KOPT-K1 (cell line): ENCODE measurements around the gene DAB1.
"Not testable (repeated sequence)": the region's sequence is repeated elsewhere in the genome, so short reads cannot be mapped to it uniquely, and the experiment has no call there.

Source experiments
- H3K27ac ChIP-seq: fragments of 200-600 bp; sonication (generic); 2 replicates; pipeline ENCODE4 v1.5.1; 2016; ENCODE audit warnings: antibody characterized with exemption, mild to moderate bottlenecking, low read depth, low read length; ENCODE audit not compliant: poor library complexity, severe bottlenecking
- H3K36me3 ChIP-seq: fragments of 200-600 bp; sonication (generic); 2 replicates; pipeline ENCODE4 v1.5.1; 2017; ENCODE audit warnings: antibody characterized with exemption, mild to moderate bottlenecking, low read length, moderate library complexity; ENCODE audit not compliant: insufficient read depth
- H3K9me3 ChIP-seq: fragments of 200-600 bp; sonication (generic); 2 replicates; pipeline ENCODE4 v1.5.1; 2017; ENCODE audit warnings: antibody characterized with exemption, low read length, mild to moderate bottlenecking; ENCODE audit not compliant: insufficient read depth, poor library complexity, severe bottlenecking

The DAB1 gene

DNA sequence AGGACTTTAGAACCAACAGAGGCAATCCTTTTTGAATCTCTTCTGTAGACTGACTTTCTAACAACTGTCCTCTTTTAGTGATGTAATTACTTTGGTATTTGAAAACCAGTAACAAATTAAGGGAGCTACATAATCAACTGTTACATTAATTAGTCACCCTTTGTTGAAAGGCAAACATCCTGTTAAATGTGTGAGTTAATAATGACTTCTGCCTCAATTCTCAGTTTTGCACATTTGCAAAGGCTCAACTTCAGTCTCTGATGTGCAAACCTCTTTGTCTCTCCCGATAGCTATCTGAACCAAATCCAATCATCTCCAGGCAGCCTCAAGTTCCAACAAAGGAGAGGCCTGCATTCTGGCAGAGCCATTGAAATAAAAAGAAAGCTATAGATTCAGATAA is 322.7 kb downstream of the DAB1 start:
- Histone ChIP-seq H3K9me3 (no peaks in the 10 kb centered on the region), H3K36me3 (no peaks in the 10 kb centered on the region), H3K27ac (no peak overlapping the region)

- Histone ChIP-seq H3K27ac (no peak overlapping the region), H3K9me3 (no peaks in the 10 kb centered on the region), H3K36me3 (no peaks in the 10 kb centered on the region)
These were observed 329.1 kb downstream of the DAB1 start for GRCh38 chr1:57094749-57095148.

DNA sequence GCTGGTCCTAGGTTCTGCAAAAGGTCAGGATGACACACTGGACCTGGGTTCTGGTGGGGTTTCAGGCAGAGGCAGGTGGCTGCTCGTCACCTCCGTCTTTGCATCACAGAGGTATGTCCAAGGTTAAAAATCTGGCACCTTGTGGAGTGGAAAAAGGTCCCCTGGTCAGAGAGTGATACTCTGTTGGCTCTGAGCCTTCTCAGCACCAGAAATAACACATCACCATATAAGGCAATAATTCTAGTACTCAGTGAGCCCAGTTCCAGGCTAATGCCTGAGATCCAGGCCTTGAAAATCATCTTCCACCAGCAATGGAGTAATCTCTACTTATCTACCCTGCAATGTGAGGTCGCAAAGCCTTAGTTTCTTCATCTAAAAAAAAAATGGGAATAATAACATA is 330.7 kb downstream of the DAB1 start:
- no peaks in the 10 kb centered on the region for H3K36me3 ChIP-seq

DNA sequence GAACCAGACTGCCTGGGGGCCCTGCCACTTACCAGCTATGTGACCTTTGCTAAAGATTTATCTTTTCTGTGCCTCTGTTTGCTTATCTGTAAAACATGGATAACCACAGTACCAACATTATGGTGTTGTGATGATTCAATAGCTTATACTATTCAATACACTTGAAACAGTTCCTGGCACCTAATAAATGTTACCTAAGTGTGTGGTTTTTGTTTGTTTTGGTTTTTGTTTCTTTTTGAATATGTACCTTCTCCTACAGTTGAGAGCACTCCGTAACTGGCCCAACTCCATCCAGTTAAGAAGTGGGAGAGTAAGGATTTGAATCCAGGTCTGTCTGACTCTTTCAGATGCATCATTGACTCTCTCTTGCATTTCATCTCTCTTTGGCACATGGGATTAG is 332.2 kb downstream of the DAB1 start:
- Histone ChIP-seq H3K9me3 (no peaks in the 10 kb centered on the region), H3K27ac (no peak overlapping the region), H3K36me3 (no peaks in the 10 kb centered on the region)

More for the DNA sequence above, 330.7 kb downstream of the DAB1 start:
- H3K27ac ChIP-seq = no peak overlapping the region
- no peaks in the 10 kb centered on the region for H3K9me3 ChIP-seq

DNA sequence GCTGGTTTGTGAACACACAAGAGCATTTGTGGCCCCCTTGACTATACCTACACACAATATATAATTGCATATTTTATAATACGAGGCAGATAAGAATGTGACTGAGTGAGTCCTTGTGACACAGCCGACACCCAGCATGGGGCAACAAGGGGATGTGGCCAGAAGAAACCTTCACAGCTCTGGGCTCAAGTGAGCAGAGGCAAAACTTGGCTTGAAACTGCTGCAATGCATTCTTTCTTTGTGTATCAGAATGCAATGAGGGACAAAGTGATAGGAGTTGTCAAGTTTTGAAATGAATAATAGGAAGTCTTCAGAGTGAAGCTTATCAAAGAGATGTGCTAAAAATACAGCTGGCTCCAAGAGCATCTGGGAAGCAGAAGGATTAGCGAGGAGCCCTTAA is 334.0 kb downstream of the DAB1 start:
- H3K9me3 ChIP-seq = no peaks in the 10 kb centered on the region
- H3K36me3 ChIP-seq = no peaks in the 10 kb centered on the region
- H3K27ac ChIP-seq = no peak overlapping the region

- no peak overlapping the region for H3K27ac ChIP-seq
- H3K9me3 ChIP-seq = no peaks in the 10 kb centered on the region
- H3K36me3 ChIP-seq = no peaks in the 10 kb centered on the region
These were observed 334.6 kb downstream of the DAB1 start for GRCh38 chr1:57089221-57089620.

DNA sequence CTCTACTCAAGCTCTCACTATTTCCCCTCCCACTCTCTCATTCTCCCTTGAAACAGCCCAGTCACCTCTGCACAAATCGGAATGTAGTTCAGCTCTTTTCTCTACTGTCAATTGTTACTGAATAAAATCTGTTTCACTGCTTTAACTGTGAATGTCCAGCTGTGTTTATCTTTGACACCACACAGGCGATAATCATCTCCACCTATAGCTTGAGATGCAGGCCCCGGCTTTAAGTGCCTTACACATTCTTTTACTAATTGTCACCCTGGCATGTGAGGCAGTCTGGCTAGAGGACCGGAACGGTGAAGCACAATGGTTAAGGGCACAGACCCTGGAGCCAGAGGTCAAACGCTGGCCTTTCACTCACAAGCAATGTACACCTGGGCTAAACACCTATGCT is 335.2 kb downstream of the DAB1 start:
- Histone ChIP-seq H3K9me3 (no peaks in the 10 kb centered on the region), H3K27ac (no peak overlapping the region), H3K36me3 (no peaks in the 10 kb centered on the region)

DNA sequence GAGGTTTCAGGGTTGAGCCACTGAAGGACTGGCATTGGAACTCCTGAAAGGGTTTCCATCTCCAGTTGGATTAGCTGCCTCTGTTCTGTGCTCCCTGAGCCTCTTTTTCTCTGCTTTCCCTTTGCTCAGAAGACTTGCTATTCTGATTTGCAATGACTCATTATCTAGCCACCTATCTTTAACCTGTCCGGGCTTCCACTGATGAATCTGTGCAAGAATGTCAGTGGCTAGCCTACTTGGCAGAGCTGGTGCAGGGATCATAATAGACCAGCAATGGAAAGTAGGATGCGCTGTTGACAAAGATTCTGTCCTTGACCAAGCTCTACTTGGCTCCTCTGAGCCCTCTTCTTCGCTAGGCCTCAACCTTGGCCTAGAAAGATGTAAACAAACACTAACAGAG is 336.2 kb downstream of the DAB1 start:
- not testable (repeated sequence) for H3K36me3 ChIP-seq, H3K27ac ChIP-seq, H3K9me3 ChIP-seq

GRCh38 chr1:57086154-57086553 is 337.7 kb downstream of the DAB1 start:
- no peaks in the 10 kb centered on the region for H3K9me3 ChIP-seq
- H3K27ac ChIP-seq = no peak overlapping the region
- H3K36me3 ChIP-seq = no peaks in the 10 kb centered on the region

DNA sequence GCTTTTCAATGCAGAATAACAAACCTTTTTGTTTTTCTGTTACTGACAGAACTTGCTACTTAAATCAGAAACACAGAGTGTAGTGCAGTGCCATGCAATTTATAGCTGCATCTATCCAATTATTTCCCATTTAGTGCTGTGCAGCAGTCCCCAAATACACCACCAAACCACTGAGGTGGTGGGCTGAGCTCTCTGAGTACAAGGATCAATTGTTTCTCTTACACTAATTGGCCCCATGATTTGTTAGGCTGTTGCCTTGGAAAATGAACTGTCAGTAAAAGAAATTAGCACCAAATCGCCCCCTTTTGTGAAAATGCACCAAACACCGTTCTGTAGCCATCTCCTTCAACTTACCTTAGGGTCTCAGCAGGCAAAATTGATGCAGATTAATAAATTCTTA is 339.2 kb downstream of the DAB1 start:
- H3K36me3 ChIP-seq = no peaks in the 10 kb centered on the region

GRCh38 chr1:57082711-57083439 is 341.0 kb downstream of the DAB1 start:
- no peaks in the 10 kb centered on the region for H3K36me3 ChIP-seq
- H3K27ac ChIP-seq = no peak overlapping the region
- no peaks in the 10 kb centered on the region for H3K9me3 ChIP-seq

More for the DNA sequence above, 339.2 kb downstream of the DAB1 start:
- no peak overlapping the region for H3K27ac ChIP-seq
- no peaks in the 10 kb centered on the region for H3K9me3 ChIP-seq

DNA sequence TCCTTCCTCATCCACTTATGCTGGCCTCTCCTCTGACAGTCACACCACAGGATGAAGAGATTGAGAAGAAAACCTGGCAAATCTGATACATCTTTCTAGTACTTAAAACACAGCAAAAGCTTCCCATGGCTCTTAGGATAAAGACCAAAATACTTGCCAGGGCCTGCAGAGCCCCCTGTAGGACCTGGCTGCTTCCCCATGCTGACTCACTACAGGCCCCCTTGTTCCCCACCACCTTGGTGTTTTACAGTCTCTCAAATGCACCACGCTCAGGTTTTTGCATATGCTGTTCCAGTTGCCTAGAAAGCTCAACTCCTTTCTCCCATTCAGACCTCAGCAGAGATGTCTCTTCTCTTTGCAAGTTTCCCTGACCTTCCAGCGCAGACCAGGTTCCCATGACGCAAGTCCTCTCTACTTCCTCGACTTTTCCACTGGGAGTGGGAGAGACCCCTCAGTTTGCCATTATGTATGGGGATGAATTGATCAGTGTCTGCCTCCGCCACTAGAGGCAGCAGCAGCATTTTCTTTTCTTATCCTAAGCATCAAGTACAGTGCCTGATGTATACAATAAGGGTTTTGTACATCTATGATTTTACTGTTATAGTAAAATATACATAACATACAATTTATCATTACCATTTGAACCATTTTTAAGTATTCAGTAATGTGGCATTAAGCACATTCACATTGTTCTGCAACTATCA is 344.3 kb downstream of the DAB1 start:
- Histone ChIP-seq H3K36me3 (no peaks in the 10 kb centered on the region), H3K9me3 (no peaks in the 10 kb centered on the region), H3K27ac (no peak overlapping the region)

- Histone ChIP-seq H3K9me3 (no peaks in the 10 kb centered on the region), H3K36me3 (no peaks in the 10 kb centered on the region), H3K27ac (no peak overlapping the region)
These were observed 351.3 kb downstream of the DAB1 start for GRCh38 chr1:57072401-57073110.

GRCh38 chr1:57067863-57068262 is 356.0 kb downstream of the DAB1 start:
- Histone ChIP-seq H3K27ac (no peak overlapping the region), H3K9me3 (no peaks in the 10 kb centered on the region), H3K36me3 (no peaks in the 10 kb centered on the region)

DNA sequence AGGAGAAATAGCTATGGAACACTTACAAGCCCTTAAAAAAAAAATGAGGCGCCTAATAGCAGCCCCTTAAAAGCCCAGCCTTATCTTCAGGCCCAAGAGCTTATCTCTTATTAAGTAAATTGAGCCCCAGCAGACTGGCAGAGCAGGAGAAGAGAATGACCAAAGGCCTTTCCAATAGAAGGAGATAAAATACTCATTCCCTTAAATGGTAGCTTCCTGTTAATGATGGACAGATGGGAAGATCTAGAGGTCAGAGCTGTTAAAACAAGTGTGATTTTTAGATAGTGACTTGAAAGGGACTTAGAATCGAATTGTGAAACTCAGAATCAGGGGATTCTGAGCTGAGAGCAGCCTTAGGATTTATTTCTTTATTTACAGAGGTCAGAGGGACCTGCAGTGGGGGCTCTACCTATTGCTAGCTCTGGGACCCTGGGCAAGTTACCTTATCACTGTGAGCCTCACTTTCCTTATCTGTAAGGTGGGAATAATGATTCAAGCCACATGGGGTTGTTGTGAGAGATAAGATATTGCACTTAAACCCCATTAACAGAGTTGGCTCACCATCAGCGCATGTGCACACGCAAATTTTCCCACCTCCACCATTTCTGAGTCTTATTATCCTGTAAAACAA is 356.8 kb downstream of the DAB1 start:
- H3K36me3 ChIP-seq = no peaks in the 10 kb centered on the region
- H3K9me3 ChIP-seq = no peaks in the 10 kb centered on the region
- no peak overlapping the region for H3K27ac ChIP-seq
